T-helper 9 cell (primary cell): ENCODE data around the gene FTO.
"Not testable (repeated sequence)": the region's sequence is repeated elsewhere in the genome, so short reads cannot be mapped to it uniquely, and the experiment has no call there.

Experiments
- DNase-seq: peaks from one replicate; pipeline ENCODE4 v3.0.0-alpha.2; 2020

FTO gene

DNA sequence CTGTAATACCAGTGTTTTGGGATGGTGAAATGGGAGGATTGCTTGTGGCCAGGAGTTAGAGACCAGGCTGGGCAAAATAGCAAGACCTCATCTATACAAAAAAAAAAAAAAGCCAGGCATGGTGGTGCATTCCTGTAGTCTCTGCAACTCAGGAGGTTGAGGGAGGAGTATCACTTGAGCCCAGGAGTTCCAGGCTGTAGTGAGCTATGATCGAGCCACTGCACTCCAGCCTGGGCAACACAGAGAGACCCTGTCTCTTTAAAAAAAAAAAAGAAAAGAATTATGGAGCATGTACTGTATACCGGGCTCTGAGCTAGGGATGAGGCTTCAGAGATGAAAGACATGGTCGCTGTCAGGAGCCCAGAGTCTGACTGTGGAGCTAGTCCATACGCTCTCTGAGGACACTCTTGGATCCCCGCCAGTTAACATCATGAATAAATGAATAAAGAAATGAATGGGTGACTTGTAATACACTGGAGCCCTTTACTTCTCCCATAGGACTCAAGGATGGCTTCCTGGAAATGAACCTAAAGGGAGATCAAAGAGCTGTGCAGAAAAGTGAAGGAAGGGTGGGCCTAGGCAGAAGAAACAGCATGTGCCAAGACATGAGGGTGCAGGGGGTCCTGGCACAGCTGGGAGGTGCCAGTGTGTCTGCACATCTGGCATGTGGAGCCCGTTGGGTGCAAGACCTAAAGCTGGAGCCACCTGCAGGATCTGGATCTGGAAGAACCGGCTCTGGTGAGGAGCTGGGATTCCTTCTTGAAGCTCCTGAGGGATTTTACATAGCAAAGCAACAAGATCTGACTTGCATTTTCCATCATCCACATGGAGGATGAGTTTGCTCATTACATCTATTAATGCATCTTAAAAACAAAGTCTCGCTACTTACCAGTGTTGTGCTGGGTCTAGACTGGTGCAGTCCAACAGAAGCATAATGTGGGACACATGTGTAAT is 462.2 kb downstream of the FTO start:
- no peak for DNase-seq

DNA sequence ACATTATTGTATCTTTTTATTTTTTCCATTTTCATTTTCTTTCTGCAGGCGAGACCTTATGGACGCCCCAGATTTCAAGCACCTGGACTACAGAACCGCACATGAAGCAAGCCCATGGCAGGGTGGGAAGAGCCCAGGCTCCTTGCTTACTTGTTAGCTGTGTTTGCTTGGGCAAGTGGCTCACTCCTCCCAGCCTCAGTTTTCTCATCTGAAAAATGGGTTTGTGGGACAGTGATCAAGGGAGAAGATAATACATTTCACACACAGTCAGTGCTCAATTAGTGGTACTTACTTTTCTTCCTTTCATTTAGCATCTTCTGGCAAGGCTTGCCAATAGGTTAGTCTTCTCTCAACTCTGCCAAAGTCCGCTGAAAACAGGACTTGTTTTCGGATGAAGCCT is 465.2 kb downstream of the FTO start:
- no peak for DNase-seq

DNA sequence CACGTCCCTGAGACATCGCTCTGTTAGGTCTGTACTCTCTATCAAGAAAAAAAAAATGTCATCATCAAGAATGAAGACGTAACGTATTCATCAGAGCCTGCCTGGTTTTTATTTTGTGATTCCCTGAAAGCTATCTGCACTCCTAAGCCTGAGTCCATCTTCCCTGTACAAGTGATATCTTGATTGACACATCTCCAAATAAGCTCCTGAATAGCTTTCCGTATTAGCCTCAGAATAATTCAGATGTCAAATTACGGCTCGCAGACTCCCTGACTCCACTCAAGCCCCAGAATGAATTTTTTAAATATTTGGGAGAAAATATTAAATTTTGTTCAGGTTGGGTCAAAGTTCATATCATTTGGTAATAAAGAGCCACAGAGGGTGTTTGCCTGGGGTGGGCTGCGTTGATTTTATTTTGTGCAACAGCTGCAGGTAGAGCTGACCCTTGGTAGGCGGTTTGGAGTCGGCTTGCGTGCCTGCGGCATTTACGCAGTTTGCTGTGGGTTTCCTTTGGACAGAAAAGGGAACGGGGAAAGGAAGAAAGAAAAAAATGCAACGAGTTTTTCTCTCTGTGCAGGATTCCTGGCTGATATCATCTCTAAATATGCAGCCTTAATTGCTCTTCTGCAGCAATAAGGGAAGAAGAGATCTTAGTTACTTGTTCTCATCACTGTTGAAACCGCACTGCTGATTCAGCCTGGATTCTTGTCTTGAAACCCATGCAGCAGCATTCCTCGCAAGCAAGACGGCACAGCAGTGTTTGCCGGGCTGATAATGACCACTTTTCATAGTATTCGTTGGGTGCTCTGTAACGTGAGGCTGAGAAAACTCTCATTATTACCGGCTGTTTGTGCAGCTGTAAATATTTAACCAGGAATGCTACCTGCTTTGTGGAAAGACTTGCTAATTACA is 467.9 kb downstream of the FTO start:
- no peak for DNase-seq

DNA sequence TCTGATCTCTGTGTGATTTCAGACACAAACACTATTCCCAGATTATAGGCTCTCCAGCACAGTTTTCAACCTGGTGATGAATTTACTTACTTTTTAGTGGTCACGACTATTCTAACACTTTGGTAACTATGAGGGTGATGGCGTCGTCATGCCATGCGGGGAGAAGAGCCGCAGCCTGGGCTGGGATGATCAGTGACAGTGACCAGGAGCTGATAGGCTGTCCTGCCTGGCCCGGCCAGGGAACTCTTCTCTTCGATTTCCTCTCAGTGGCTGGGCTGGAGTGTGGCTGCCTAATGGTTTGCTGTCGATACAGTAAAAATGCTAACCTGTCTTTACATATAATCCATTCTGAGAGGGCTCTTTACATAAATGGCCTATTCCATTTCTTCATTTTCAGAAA is 469.5 kb downstream of the FTO start:
- DNase-seq: no peak

DNA sequence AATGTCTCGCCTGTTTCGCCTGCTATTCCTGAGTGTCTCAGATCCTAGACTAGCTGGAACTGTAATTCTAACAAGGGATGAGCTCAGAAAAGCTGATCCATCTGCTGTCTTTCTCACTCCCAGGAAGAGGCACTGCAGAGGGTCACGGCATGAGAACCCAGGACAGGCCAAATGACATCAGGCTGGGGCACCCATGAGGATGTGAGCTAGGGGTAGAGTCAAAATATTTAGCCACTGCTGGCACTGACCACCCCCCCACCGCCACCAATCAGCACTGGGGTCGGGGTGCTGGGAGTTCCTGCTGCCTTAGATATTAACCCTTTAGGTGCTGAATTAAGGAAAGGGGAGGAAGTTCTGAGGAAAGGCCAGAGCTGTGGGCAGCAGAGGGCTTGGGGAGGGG is 470.2 kb downstream of the FTO start:
- DNase-seq: no peak

DNA sequence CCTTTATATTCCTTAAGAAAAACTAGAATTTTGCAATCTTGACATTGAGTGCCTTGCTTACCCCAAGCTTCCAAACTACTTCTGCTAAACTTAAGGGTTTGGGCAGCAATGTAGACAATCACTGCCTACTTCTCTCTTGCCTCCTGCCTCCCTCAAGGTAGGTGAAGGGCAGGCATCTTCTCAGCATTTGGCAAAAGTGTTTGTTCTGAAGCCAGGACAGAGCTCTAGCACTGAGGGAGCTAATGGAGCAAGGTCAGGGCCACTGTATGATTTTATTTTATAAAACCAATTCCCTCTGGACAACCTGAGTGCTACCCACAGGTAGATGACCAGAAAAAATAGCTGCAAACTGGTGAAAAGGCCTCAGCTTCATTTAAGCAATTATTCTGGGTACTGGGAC is 470.8 kb downstream of the FTO start:
- DNase-seq: no peak

DNA sequence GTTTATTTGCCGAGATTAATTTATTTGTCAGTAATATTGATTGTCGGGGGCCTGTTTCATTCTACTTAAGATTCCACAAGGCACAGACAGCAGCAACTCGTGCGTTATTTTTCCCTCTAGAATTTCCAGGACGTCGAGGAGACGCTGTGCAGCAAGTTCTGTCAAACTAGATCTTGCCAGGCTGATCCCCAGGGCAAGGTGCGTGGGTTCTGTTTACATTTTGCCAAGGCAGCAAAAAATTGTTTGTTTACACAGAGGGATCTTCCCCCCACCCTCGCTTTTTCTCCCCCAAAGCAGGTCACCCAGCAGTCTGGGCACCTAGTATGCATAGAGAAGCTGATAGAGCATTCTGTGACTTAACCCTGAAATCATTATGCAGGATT is 471.2 kb downstream of the FTO start:
- DNase-seq: no peak

DNA sequence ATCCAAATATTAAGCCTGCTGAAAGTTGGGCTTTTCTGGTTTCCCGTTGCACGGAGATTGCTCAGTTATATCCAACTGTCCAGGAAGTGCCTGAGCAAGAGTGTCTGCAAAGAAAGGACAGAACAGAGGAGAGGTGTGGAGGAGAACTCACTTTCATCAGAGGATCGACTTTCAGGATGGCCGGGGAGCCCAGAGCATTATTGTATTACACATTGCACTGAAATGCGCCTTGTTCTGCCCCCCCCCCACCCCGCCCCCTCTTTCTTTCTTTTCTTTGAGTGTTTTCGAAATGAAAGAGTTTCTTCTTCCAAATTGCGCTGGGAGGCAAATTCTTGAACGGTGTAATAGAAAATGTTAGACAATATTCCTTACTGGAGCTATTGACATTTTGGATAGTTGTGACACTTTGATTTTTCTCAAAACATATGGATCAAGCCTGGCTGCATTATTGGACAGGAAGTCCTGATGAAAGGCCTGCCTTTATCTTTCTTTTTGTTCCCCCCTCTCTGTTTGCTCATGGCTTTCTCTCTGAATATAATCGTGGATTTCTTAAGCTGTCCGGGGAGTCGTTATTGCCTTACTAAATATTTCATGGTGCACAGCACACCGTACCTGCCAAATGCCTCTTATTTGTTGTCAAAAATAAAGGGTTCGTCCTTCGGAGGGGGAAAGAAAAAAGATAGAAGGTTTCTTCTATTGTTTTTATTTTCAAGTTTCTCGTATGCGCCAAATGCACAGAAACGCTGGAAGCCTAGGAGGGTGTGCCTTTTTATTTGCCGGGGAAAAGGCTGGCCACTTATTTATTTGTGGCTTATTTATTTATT is 471.8 kb downstream of the FTO start:
- no peak for DNase-seq

DNA sequence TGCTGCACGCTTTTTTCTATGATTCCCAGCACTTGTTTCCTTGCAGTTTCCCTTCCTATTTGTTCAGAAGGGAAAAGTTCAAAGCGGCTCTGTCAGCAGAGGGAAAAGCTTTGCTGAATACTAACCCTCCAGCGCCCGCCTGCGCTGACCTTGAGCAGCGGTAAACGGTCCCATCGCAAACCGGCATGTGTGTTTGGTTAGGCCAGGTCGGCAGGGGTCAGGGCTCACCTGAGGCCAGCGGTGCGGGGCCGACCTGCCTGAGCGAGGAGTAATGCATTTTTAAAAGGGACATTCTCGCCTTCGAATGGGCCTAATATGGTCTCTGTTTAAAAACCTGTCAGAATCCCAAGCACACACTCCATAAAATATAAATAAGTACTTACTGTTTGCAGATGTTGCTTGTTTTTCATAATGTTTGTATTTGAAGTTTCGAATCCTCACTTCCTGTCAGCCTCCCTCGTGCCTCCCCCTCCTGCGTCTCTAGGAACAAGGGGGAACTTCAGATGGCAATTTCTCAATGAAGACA is 472.5 kb downstream of the FTO start:
- no peak for DNase-seq

DNA sequence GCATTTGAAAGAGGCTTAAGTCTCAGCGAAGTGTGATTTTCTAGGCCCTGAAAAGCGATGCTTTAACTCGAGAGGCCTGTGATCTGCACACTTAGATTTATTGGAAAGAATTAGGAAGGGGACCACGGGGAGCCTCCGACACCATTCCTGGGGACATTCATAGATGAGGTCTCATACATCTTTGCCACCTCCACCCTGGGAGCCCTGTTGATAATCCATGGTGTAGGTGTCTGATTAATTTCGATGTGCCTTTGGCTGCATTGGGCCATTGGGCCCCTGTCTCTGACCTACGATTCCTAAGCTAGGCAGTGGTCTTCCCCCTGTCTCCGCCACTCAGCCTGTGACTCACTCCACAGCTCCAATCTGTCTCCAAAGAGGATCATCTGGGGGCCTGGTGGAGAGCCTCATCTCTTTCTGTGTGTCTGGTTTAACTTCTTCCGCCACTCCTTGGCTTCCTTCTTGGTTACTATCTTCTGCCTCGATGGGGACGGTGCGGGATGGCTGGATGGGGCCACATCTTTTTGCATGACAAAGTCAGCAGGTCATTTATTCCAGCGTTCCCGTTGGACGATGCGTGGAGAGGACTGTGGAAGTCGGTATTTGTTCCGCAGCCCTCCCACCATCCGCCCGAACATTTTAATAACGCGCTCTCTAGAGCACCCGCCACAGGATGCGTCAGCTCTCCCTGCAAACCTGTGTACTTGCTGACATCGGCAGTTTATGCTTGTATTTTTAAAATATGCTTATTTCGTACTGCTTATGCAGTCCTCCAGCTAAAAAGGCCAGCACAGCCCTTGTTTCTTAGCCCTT is 473.3 kb downstream of the FTO start:
- no peak for DNase-seq

DNA sequence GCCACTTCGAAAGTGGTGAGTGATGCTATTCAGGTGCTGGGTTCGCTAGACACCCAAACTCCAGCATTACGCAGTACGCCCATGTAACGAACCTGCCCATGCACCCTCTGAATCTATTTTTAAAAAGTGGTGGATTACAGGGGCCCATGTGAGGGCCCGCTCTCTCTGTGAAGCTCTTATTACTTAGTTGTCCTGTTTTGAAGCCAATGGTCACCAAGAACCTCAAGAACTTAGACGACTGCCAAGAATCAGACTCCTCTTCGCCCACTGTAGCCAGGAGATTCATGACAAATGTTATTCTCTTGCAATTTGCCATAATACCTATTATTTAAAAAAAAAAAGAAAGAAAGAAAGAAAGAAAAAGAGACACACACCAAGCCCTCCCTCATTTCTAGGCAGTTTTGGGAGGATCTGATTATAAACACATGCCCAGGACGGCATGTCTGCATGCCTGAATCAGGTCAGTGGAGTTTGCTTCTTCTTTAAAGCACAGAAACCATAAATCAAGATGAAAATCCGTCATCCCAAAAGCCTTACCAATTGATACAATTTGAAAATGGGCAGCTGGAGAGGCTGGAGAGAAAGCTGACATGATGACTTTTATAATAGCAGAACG is 474.0 kb downstream of the FTO start:
- no peak for DNase-seq

DNA sequence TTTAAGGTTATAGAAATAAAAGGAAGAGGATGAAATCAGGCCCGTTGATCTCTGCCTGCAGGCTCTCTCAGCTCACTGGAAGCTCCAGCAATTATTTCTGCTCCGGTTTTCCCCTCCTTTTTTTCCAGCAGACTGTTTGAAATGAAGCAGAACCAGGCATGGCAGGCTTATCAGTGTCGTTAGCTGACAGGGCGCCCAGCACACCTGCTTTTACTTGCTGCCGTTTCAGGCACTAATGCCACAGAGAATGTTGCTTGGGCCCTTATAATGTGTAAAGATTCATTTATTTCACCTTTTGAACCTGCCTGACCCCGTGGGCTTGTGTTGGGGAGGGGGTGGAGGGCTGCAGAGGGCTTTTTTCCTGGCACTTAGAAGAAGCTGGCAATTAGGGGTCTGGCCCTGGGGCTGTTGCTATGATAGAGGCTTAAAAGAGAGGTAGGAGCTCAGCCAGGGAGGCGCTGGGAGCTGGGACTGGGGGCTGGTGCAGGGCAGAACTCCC is 474.6 kb downstream of the FTO start:
- no peak for DNase-seq

DNA sequence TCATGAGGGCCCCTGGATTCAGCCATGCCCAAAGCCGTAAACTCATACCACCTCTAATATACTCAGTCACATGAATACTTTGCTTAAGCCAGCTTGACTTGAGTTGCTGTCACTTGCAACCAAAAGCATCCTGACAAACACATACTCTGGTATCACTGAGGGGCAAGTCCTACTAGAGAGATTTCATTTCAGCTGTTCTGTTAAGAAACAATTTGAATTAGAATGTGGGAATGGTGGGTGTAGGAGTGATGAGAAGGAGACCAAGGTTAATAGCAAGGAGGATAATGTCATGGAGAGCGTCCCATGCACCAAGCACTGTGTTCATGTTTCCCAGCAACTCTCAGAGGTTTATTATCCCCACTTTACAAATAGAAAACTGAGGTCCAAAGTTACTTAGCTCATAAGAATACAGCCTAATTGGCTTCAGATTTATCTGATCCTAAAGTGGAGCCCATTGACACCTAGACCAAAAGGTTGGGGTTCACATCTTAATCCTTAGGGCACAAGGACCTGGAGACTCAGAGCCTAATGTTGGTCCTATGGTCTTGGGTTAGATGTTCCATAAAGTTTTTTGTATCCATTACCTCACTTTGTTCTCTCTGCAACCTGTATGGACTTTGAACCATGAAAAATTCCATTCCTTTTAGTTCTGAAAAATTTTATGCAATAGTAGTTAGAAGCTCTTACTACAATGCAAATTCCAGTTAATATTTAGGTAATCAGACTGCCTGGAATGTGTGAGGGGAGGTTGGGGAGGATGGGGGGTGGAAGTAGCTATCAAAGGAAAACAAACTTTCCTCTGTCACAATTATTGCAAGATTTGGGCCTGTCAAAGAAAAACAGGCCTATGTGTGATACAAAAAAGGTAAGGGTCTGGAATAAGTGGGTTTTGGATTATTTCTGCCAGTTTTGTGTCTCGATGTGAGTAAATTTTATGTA is 476.7 kb downstream of the FTO start:
- DNase-seq: no peak

DNA sequence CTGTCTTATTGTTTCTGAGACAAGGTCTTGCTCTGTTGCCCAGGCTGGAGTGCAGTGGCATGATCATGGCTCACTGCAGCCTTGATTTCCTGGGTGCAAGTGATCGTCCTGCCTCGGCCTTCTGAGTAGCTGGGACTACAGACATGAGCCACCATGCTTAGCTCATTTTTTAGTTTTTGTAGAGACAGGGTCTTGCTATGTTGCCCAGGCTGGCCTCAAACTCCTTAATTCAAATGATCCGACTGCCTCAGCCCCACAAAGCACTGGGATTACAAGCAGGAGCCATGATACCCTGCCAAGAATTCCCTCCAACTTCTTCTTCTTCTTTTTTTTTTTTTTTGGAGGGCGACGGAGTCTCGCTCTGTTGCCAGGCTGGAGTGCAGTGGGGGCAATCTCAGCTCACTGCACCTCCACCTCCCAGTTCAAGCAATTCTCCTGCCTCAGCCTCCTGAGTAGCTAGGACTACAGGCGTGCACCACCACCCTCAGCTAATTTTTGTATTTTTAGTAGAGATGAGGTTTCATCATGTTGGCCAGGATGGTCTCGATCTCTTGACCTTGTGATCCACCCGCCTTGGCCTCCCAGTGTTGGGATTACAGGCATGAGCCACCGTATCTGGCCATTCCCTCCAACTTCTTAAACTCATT is 477.9 kb downstream of the FTO start:
- DNase-seq: not testable (repeated sequence)

DNA sequence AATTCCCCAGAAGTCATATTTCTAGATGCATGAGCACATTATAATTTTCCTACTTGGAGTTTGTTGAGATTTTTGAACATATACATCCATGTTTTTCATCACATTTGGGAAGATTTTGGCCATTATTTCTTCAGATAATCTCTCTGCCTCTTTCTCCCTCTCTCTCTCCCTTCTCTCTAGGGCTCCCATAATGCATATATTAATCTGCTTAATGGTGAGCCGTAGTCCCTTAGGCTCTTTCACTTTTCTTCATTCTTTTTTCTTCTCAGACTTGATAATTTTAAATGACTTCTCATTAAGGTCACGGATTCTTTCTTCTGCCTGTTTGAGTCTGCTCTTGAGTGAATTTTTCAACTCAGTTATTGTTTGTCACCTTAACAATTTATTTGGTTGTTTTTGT is 481.1 kb downstream of the FTO start:
- DNase-seq: no peak

DNA sequence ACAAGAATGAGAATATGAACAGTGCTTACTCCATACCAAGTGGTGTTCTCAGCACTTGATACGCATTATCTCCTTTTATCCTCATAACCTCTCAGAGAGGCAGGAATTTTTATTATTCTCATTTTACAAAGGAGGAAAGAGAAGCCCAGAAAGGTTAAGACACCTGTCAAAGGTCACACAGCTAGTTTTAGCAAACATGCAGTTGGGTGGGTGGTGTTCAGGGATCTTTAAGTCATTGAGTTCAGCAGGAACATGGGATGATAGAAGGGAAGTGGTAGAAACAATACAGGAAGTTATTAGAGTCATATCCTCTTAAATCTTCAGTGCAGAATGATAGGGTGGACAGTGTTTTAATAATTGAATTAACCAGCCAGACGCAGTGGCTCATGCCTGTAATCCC is 487.2 kb downstream of the FTO start:
- no peak for DNase-seq

DNA sequence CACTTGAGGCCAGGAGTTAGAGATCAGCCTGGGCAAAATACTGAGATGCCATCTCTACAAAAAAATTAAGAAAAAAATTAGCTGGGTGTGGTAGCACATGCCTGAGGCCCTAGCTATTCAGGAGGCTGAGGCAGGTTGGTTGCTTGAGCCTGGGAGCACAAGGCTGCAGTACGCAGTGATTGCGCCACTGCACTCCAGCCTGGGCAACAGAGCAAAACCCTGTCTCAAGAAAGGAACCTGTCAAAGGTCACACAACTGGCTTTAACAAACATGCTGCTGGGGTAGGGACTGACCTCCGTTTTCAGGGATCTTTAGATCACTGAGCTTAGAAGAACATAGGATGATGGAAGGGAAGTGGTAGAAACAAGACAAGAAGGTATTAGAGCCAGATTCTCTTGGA is 487.6 kb downstream of the FTO start:
- no peak for DNase-seq

DNA sequence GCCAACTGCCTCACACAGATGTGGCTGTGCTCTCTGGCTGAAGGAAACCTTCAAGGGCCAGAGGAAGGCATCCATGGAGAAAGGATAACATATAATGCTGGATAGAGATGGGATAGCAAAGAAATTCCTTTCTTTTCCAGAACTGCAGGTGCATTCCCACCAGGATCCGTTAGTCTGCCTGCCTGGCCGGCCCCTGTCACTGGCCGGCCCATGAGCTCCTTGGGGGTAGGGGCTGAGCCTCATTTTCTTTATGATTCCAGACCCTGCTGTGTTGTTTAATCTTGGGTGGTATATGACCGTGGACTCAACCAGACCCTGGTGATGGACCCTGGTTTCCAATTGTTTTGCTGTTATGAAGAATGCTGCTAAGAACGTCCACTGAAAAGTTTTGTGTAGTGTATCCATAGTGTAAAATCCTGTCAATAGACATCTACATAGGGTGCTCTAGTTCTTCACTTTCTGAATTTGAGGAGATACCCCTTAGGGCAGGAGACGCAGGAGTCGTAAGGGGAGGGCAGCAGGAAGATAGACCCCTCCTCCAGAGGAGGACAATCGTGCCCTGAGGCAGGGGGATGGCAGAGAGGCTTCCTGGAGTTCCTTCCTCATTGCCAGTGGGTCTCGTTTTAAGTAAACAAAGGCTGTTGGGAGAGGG is 489.2 kb downstream of the FTO start:
- no peak for DNase-seq
